Renal pelvis (tissue), 4 donors: ENCODE results near the gene ECHDC1. TPM values are rescaled to one million over a fixed set of nuclear protein-coding genes. Genes with fewer than 3 reads are reported as not detected.

ENCODE experiments used
- DNase-seq: peaks from one replicate; pipeline ENCODE4 v3.0.0-alpha.2; 2013
- polyA plus RNA-seq, 3 donors: library from polyadenylated mRNA; unstranded; fragments of 120-200 nt; gene quantifications; one replicate each; pipeline ENCODE4 v1.2.1, GENCODE V29; 2013; ENCODE audit not compliant: insufficient read length in 3 of 3

Gene ECHDC1
- polyA plus RNA-seq, 3 donors, result 73.6 to 77.7 (median 77.6) TPM

- no peak for DNase-seq
These were observed 96.0 kb downstream of the ECHDC1 start for GRCh38 chr6:127247114-127248096.

DNA sequence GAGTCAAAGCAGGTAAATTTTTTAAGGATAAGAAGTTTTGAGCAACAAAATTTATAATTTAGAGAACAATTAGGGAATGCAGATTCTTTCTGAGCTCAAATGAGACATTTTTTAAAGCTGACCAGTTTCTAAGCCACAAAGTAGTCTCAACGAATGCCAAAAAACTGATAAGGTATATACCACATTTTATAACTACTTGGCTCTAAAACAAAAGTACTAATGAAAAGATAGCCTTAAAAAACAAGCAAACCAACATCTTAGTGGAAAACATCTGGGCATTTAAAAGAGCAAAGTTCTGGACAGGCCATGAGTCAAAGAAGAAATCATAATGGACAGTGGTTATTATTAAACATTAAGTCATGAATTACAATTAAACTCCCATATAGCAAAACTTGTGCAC is 99.9 kb downstream of the ECHDC1 start:
- DNase-seq, result no peak

Other genes starting within 250 kb of the ECHDC1 start
- gene RSPO3, start 224.9 kb downstream of the ECHDC1 start, polyA plus RNA-seq, result 10 to 100 TPM in 2 of 3 donors, 1 to 10 TPM in 1; 5.9 to 21.1 (median 15.2) TPM
- 10 to 100 TPM; 77.5 to 92.9 (median 89.0) TPM for gene RNF146, start 76.7 kb downstream of the ECHDC1 start, polyA plus RNA-seq
- gene KIAA0408, start 115.8 kb upstream of the ECHDC1 start, polyA plus RNA-seq, result 1 to 10 TPM; 2.7 to 3.9 (median 3.1) TPM
- gene C6orf58, start 233.6 kb upstream of the ECHDC1 start, polyA plus RNA-seq, result 1 to 10 TPM in 2 of 3 donors, under 1 TPM in 1; 0.52 to 1.5 (median 1.3) TPM